ENCODE measurements around the gene TPST1. TPM values are rescaled to one million over a fixed set of nuclear protein-coding genes. Genes with fewer than 3 reads are reported as not detected.
"Not testable (repeated sequence)": the region's sequence is repeated elsewhere in the genome, so short reads cannot be mapped to it uniquely, and the experiment has no call there.

Gene TPST1
- total RNA-seq, 1 donor from 2014 or later: 16.7 TPM

DNA sequence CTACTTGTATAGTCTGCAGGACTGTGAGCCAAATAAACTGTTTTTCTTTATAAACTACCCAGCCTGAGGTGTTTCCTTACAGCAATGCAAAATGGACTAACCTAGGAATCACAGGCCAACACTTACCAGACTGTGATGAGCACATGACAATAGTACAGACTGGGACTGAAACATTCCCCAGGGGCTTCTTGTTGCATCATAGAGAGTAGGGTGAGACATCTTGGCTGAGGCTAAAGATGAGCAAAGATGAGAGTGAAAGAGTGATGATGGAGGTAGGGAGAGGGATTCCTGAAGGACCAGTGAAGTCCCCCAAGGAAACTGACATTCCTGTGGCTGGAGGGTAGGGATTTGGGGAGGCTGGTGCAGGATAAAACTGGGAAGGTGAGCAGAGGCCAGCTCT lies 194.4 kb downstream of the TPST1 start:
- Histone ChIP-seq H3K9me3 (no peaks in the 10 kb centered on the region), H3K27me3 (ENCODE audit: low read depth) (no peaks in the 10 kb centered on the region), H3K27ac (no peak overlapping the region), H3K4me3 (no peak overlapping the region), H3K36me3 (peaks cover 4% of the 10 kb centered on the region), H3K4me1 (no peaks in the 10 kb centered on the region)
- intact Hi-C loops (cut with DNase I): no loop called here
- ATAC-seq: no peak
- no peak for DNase-seq
- TF ChIP-seq, protein P1, sequence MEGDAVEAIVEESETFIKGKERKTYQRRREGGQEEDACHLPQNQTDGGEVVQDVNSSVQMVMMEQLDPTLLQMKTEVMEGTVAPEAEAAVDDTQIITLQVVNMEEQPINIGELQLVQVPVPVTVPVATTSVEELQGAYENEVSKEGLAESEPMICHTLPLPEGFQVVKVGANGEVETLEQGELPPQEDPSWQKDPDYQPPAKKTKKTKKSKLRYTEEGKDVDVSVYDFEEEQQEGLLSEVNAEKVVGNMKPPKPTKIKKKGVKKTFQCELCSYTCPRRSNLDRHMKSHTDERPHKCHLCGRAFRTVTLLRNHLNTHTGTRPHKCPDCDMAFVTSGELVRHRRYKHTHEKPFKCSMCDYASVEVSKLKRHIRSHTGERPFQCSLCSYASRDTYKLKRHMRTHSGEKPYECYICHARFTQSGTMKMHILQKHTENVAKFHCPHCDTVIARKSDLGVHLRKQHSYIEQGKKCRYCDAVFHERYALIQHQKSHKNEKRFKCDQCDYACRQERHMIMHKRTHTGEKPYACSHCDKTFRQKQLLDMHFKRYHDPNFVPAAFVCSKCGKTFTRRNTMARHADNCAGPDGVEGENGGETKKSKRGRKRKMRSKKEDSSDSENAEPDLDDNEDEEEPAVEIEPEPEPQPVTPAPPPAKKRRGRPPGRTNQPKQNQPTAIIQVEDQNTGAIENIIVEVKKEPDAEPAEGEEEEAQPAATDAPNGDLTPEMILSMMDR (IDR thresholded peaks at IDR 0.05): no peak

GRCh38 chr7:66400400-66400799 lies 195.3 kb downstream of the TPST1 start:
- H3K27ac ChIP-seq: no peak overlapping the region
- no peaks in the 10 kb centered on the region for H3K27me3 ChIP-seq (ENCODE audit: low read depth)
- intact Hi-C loops (cut with DNase I): no loop called here
- DNase-seq (no peak), ATAC-seq (no peak)
- no peak overlapping the region for H3K4me3 ChIP-seq
- no peaks in the 10 kb centered on the region for H3K4me1 ChIP-seq
- no peaks in the 10 kb centered on the region for H3K9me3 ChIP-seq
- H3K36me3 ChIP-seq: peaks cover 4% of the 10 kb centered on the region
- TF ChIP-seq, protein P1 (IDR thresholded peaks at IDR 0.05): no peak

DNA sequence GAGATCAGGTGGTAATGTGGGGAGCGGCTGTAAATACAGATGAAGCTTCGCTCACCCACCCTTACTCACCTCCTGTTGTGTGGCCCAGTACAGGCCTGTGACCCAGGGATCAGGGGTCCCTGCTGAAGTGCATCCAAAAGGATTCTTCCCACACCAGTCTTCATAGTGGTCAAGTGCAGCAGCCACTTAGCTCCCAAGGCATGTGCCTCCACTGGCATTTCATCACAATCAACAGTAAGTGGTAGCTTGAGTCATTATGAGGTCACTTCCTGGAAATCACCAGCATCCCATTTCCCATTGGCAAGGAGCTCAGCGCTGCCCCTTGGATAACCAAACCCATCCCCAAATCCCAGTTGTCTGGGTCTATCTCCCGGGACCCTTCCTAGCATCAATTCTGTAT lies 196.0 kb downstream of the TPST1 start:
- H3K27me3 ChIP-seq (ENCODE audit: low read depth); intact Hi-C loops (cut with DNase I); H3K27ac ChIP-seq; H3K4me1 ChIP-seq; H3K9me3 ChIP-seq; H3K36me3 ChIP-seq; H3K4me3 ChIP-seq; DNase-seq; ATAC-seq: not testable (repeated sequence)

DNA sequence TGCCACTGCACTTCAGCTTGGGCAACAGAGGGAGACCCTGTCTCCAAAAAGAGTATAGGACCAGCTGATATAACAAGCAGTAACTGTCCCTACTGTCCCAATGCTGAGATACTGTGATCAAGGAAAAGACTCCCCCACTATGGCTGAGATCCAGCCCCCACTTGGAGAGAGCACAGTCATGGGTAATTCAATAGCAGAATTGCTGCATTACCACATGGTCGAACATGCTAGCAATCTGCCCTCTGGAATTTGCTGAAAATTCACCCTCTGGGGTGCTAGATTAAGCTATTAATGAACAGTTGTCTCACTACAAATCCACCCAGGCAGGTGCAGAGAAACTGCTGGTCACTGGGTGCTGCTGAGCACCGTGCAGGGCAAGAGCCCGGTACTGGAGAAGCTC lies 196.8 kb downstream of the TPST1 start:
- H3K27me3 ChIP-seq (ENCODE audit: low read depth); H3K4me3 ChIP-seq; DNase-seq; ATAC-seq; intact Hi-C loops (cut with DNase I); H3K9me3 ChIP-seq; H3K36me3 ChIP-seq; H3K4me1 ChIP-seq; H3K27ac ChIP-seq: not testable (repeated sequence)

DNA sequence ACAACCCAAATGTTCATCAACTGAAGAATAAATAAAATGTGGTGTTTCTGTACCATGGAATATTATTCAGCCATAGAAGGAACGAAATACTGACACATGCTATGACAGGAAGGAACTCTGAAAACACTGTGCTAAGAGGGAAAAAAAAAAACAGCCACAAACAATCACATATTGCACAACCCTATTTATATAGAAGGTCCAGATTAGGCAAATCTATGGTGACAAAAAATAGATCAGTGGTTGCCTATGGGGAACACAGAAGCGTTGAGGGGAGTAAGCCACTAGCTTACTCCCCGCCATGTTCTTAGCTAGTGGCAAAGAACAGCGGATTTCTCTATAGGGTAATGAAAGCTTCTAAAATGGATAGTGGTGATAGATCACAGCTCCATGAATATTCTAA lies 198.4 kb downstream of the TPST1 start:
- TF ChIP-seq, protein P1 (IDR thresholded peaks at IDR 0.05): no peak
- intact Hi-C loops (cut with DNase I): no loop called here
- peaks cover 11% of the 10 kb centered on the region for H3K36me3 ChIP-seq
- H3K27me3 ChIP-seq (ENCODE audit: low read depth): no peaks in the 10 kb centered on the region
- H3K4me3 ChIP-seq: no peak overlapping the region
- no peak for DNase-seq
- ATAC-seq: no peak
- no peaks in the 10 kb centered on the region for H3K4me1 ChIP-seq
- no peaks in the 10 kb centered on the region for H3K9me3 ChIP-seq
- no peak overlapping the region for H3K27ac ChIP-seq

DNA sequence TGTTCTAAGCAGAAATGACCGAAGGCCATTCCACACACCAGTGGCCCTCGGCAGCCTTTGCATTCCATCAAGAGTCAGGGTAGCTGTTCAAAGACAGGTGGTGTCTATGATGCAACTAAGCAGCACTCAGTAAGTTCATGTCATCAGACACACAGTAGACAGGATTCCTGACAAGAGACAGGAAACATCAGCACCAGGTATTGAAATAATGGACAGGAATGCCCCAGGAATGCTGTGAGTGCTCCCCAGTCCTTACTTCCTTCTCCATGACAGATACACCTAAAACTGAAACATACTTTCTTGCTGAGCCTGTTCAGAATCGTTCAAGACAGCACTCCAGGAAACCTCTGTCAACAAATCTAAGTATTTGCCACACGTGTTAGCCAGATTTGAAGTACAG lies 204.4 kb downstream of the TPST1 start:
- no peak overlapping the region for H3K27ac ChIP-seq
- ATAC-seq (peak; percentile 45 to 59), DNase-seq (no peak)
- H3K9me3 ChIP-seq: no peaks in the 10 kb centered on the region
- no peak overlapping the region for H3K4me3 ChIP-seq
- H3K36me3 ChIP-seq: peaks cover 11% of the 10 kb centered on the region
- TF ChIP-seq, protein P1 (IDR thresholded peaks at IDR 0.05): no peak
- peaks cover 11% of the 10 kb centered on the region for H3K4me1 ChIP-seq
- intact Hi-C loops (cut with DNase I): no loop called here
- no peaks in the 10 kb centered on the region for H3K27me3 ChIP-seq (ENCODE audit: low read depth)

Other genes starting within 250 kb of the TPST1 start
- 88.6 TPM for gene GUSB, start 223.1 kb upstream of the TPST1 start, total RNA-seq
- 48.7 TPM for gene ASL, start 129.5 kb upstream of the TPST1 start, total RNA-seq
- gene CRCP, start 90.5 kb upstream of the TPST1 start, total RNA-seq: 35.5 TPM